ENCODE data around the gene GUK1. TPM values are rescaled to one million over a fixed set of nuclear protein-coding genes. Genes with fewer than 3 reads are reported as not detected.

GUK1 gene
- total RNA-seq, 2 experiments from 2014 or later: 154 to 197 TPM

DNA sequence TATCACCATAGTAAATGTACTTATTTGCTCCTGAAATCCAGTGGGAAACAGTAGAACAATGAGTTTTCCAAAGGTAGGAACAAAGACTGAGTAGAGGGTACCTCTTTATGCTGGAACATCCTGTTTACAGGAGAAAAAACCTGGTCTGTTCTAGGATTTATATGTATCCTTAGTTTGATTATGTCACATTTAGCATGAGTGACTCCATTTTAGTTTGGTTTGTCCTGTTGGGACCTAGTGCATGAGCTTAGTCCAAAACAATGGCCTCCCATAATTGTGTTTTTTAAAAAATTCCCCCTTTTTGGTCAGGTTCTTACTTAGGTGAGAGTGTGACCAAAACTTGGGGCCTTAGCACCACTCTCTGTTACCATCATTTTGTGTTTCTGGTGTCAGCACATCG, 27.5 kb upstream of the GUK1 start:
- Histone ChIP-seq H3K27ac (ENCODE audit: low read depth, low read length, poor library complexity, severe bottlenecking) (no peak overlapping the region), H4K20me1 (ENCODE audit: insufficient read depth, low read length) (no peaks in the 10 kb centered on the region), H3K4me3 (ENCODE audit: low read depth, low read length, poor library complexity, severe bottlenecking) (no peak overlapping the region), H3K36me3 (ENCODE audit: insufficient read depth, low read length) (no peaks in the 10 kb centered on the region), H3K4me1 (ENCODE audit: insufficient read depth, low read length, poor library complexity, severe bottlenecking) (peaks cover 14% of the 10 kb centered on the region), H3K9me2 (ENCODE audit: insufficient read depth, low read length) (no peaks in the 10 kb centered on the region), H3K79me2 (ENCODE audit: insufficient read depth, low read depth, low read length) (peaks cover 8% of the 10 kb centered on the region), H3K4me2 (ENCODE audit: low read length) (no peak overlapping the region), H2AFZ (ENCODE audit: low read length) (no peak overlapping the region), H3K9me3 (ENCODE audit: low read length) (peaks cover 4% of the 10 kb centered on the region)
- POLR2A ChIA-PET: interaction anchor here (1.2 to 2.0 kb wide), 3 partner anchors 9 to 54 kb away, joined by 3 to 7 read pairs (median 6); no protein-coding TSS in a partner anchor
- no peak for DNase-seq (ENCODE audit: low spot score)
- intact Hi-C loops (cut with micrococcal nuclease; ENCODE audit: unreplicated experiment): no loop called here
- no peak for TF ChIP-seq EZH2phosphoT487 (IDR thresholded peaks at IDR 0.05; ENCODE audit: borderline replicate concordance, low read depth, low read length)
- TF ChIP-seq, protein P1, sequence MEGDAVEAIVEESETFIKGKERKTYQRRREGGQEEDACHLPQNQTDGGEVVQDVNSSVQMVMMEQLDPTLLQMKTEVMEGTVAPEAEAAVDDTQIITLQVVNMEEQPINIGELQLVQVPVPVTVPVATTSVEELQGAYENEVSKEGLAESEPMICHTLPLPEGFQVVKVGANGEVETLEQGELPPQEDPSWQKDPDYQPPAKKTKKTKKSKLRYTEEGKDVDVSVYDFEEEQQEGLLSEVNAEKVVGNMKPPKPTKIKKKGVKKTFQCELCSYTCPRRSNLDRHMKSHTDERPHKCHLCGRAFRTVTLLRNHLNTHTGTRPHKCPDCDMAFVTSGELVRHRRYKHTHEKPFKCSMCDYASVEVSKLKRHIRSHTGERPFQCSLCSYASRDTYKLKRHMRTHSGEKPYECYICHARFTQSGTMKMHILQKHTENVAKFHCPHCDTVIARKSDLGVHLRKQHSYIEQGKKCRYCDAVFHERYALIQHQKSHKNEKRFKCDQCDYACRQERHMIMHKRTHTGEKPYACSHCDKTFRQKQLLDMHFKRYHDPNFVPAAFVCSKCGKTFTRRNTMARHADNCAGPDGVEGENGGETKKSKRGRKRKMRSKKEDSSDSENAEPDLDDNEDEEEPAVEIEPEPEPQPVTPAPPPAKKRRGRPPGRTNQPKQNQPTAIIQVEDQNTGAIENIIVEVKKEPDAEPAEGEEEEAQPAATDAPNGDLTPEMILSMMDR (conservative IDR thresholded peaks at IDR 0.05; ENCODE audit: low read length): no peak
- CTCF ChIA-PET (ENCODE audit: unreplicated experiment): interaction anchor here (0.8 kb wide), 1 partner anchor 18 kb away, joined by 3 read pairs; no protein-coding TSS in a partner anchor
- BruUV-seq (replicated peaks): no TSS peak

DNA sequence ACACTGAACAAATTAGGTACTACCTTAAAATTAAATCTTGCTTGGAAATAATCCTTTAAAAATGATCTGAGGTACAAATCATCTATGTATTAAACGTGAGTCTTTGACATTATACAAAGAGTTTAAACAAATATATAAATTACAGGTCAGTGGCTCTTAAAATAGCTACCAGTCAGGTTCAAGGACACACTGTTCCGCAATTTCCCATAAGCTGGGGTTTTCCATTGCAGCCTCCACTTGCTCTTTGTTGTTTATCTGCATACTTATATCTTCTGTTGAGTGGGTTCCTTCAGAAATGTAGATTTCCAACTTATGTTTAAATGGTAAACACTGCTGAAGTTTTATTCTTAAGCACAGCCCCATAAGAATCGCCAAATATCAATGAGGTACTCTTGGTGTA, 25.3 kb upstream of the GUK1 start:
- H4K20me1 ChIP-seq (ENCODE audit: insufficient read depth, low read length): no peaks in the 10 kb centered on the region
- no peak for TF ChIP-seq EZH2phosphoT487 (IDR thresholded peaks at IDR 0.05; ENCODE audit: borderline replicate concordance, low read depth, low read length)
- TF ChIP-seq, protein P1 (conservative IDR thresholded peaks at IDR 0.05; ENCODE audit: low read length): no peak
- no TSS peak for BruUV-seq (replicated peaks)
- H3K9me3 ChIP-seq (ENCODE audit: low read length): peaks cover 24% of the 10 kb centered on the region
- H3K4me1 ChIP-seq (ENCODE audit: insufficient read depth, low read length, poor library complexity, severe bottlenecking): peaks cover 4% of the 10 kb centered on the region
- no peak for DNase-seq (ENCODE audit: low spot score)
- CTCF ChIA-PET (ENCODE audit: unreplicated experiment): no interaction called here
- H3K4me3 ChIP-seq (ENCODE audit: low read depth, low read length, poor library complexity, severe bottlenecking): no peak overlapping the region
- no peaks in the 10 kb centered on the region for H3K36me3 ChIP-seq (ENCODE audit: insufficient read depth, low read length)
- no peaks in the 10 kb centered on the region for H3K9me2 ChIP-seq (ENCODE audit: insufficient read depth, low read length)
- no peak overlapping the region for H2AFZ ChIP-seq (ENCODE audit: low read length)
- no peaks in the 10 kb centered on the region for H3K79me2 ChIP-seq (ENCODE audit: insufficient read depth, low read depth, low read length)
- intact Hi-C loops (cut with micrococcal nuclease; ENCODE audit: unreplicated experiment): no loop called here
- H3K27ac ChIP-seq (ENCODE audit: low read depth, low read length, poor library complexity, severe bottlenecking): no peak overlapping the region
- no peak overlapping the region for H3K4me2 ChIP-seq (ENCODE audit: low read length)
- POLR2A ChIA-PET: interaction anchor here (1.4 kb wide), 1 partner anchor 11 kb away, joined by 3 read pairs; no protein-coding TSS in a partner anchor

DNA sequence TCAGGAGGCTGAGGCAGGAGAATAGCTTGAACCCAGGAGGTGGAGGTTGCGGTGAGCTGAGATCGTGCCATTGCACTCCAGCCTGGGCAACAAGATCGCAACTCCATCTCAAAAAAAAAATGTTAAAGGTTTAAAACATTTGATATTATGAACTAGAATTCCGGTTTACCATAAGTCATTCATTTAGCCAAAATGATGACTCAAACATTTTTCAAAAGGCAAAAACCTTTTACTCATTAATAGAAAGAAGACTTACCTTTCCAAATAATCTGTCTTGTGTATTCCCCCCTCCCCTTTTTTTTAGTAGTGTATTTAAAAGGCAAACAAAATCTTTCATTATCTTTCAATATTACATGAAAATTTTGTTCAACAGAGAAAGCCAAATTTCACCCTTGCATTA, 22.7 kb upstream of the GUK1 start:
- BruUV-seq (replicated peaks): no TSS peak
- no peak overlapping the region for H3K27ac ChIP-seq (ENCODE audit: low read depth, low read length, poor library complexity, severe bottlenecking)
- no peak for DNase-seq (ENCODE audit: low spot score)
- no peaks in the 10 kb centered on the region for H3K36me3 ChIP-seq (ENCODE audit: insufficient read depth, low read length)
- H2AFZ ChIP-seq (ENCODE audit: low read length): no peak overlapping the region
- no peak overlapping the region for H3K4me3 ChIP-seq (ENCODE audit: low read depth, low read length, poor library complexity, severe bottlenecking)
- no peak overlapping the region for H3K4me2 ChIP-seq (ENCODE audit: low read length)
- intact Hi-C loops (cut with micrococcal nuclease; ENCODE audit: unreplicated experiment): no loop called here
- TF ChIP-seq, protein P1 (conservative IDR thresholded peaks at IDR 0.05; ENCODE audit: low read length): no peak
- H3K4me1 ChIP-seq (ENCODE audit: insufficient read depth, low read length, poor library complexity, severe bottlenecking): peaks cover 8% of the 10 kb centered on the region
- H4K20me1 ChIP-seq (ENCODE audit: insufficient read depth, low read length): no peaks in the 10 kb centered on the region
- CTCF ChIA-PET (ENCODE audit: unreplicated experiment): no interaction called here
- H3K9me3 ChIP-seq (ENCODE audit: low read length): peaks cover 33% of the 10 kb centered on the region
- H3K79me2 ChIP-seq (ENCODE audit: insufficient read depth, low read depth, low read length): no peaks in the 10 kb centered on the region
- POLR2A ChIA-PET: no interaction called here
- H3K9me2 ChIP-seq (ENCODE audit: insufficient read depth, low read length): no peaks in the 10 kb centered on the region
